Right lobe of liver (tissue), 6 donors: ENCODE results near the gene CTIF. TPM values are rescaled to one million over a fixed set of nuclear protein-coding genes. Genes with fewer than 3 reads are reported as not detected.

ENCODE experiments used
- ATAC-seq, 4 donors: fragments of 200-7000 bp; cut with Tn5 transposase; one replicate each; pipeline ENCODE4 v1.9.1; 2020; ENCODE audit warnings: mild to moderate bottlenecking in 4 of 4, moderate library complexity in 4 of 4
- DNase-seq, 3 donors: peaks; one replicate each; pipeline ENCODE4 v3.0.0-alpha.2; 2020
- H3K27ac ChIP-seq, 3 donors: fragments of 200-600 bp; one replicate each; pipeline ENCODE4 v1.8.0; 2022
- H3K27me3 ChIP-seq, 2 donors: fragments of 200-600 bp; one replicate each; pipeline ENCODE4 v1.8.0; 2022
- H3K36me3 ChIP-seq, 4 donors: fragments of 200-600 bp; sonication (generic) in 1 of 4; one replicate each; pipeline versions ENCODE4 v1.5.1 to v1.8.0; 2017 to 2022; ENCODE audit warnings: control low read depth in 1 of 4
- H3K4me1 ChIP-seq, 4 donors: fragments of 200-600 bp; sonication (generic) in 1 of 4; one replicate each; pipeline versions ENCODE4 v1.5.1 to v1.8.0; 2017 to 2022; ENCODE audit warnings: control low read depth in 1 of 4
- H3K4me3 ChIP-seq, 3 donors: fragments of 200-600 bp; one replicate each; pipeline ENCODE4 v1.8.0; 2022
- H3K9me3 ChIP-seq, 4 donors: fragments of 200-600 bp; sonication (generic) in 1 of 4; one replicate each; pipeline versions ENCODE4 v1.5.1 to v1.8.0; 2017 to 2022; ENCODE audit warnings: control low read depth in 1 of 4
- POLR2A ChIP-seq: fragments of 450-650 bp; IDR thresholded peaks from one replicate; pipeline ENCODE4 v1.6.1; 2017; ENCODE audit warnings: antibody characterized with exemption, mild to moderate bottlenecking
- WGBS: methylation state at CpG from one replicate; pipeline ENCODE4 v1.1.6; 2018; ENCODE audit warnings: low coverage, low lambda C conversion rate; ENCODE audit not compliant: insufficient coverage; ENCODE audit errors: missing lambda C conversion rate; 5-methylcytosine and 5-hydroxymethylcytosine counted together
- intact Hi-C, 2 donors: fragments of 100-400 bp; cut with DNase I; formaldehyde crosslinking; loops; one replicate each; pipeline versions ENCODE4 v1.11.2 to v1.14.1; 2022
- total RNA-seq, 6 experiments: library from RNA; depleted of rRNA in 2 of 6; stranded (reverse); fragments of >200 nt in 2 of 6; fragmentation: NEBNext Ultra II Directional in 3 of 6; extraction: Animal tissue kit (Norgen Biotek cat#: 25700) in 3 of 6; gene quantifications; one replicate each; pipeline versions ENCODE4 v1.1.0 to v1.2.4, GENCODE V29; 2016 to 2023
- TF ChIP-seq, protein P1 (sequence below), 4 donors: fragments of 200-600 bp in 3 of 4; fragments of 450-650 bp in 1 of 4; IDR thresholded peaks; one replicate each; pipeline versions ENCODE4 v1.5.1 to v1.8.0; 2016 to 2022; ENCODE audit warnings: antibody characterized with exemption in 4 of 4, mild to moderate bottlenecking in 2 of 4
- donor health status: DM: no; HTN: yes; CAD: no.
- donor health status: DM: no; HTN: no; CAD: no.
- donor health status: DM: no; HTN: no; CAD: no.
- donor health status: DM: no; HTN: yes; CAD: no.
- donor health status: DM: no; HTN: yes; CAD: no.

The CTIF gene
- total RNA-seq, 6 experiments from 2014 or later, result 29.0 to 60.6 (median 43.1) TPM

DNA sequence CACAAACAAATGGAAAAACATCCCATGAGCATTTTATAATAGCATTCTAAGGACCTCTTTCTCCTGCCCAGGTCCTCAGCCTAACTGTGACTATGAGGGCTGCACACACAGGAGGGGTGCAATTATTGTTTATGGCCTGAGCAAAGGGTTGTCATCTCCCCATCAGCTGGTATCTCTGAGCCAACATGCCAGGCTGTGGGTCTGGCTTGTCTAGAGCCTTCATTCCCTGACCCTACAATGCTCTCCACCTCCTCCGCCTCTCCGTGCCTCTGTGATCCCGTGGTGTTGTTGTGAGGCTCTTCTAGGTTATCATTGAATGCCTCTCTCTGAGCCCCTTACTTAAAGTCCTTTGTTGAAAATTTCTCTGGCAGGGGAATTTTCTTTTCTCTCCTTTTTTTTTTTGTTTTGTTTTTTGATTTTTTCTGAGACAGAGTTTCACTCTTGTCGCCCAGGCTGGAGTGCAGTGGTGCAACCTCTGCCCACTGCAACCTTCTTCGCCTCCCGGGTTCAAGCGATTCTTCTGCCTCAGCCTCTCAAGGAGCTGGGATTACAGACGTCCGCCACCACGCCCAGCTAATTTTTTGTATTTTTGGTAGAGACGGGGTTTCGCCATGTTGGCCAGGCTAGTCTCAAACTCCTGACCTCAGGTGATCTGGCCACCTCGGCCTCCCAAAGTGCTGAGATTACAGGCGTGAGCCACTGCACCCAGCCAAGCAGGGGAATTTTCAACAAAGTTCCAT, 285.6 kb downstream of the CTIF start:
- peak in 2 of 3 donors; percentile 20 to 31 for DNase-seq
- TF ChIP-seq POLR2A, result no peak
- TF ChIP-seq, protein P1, sequence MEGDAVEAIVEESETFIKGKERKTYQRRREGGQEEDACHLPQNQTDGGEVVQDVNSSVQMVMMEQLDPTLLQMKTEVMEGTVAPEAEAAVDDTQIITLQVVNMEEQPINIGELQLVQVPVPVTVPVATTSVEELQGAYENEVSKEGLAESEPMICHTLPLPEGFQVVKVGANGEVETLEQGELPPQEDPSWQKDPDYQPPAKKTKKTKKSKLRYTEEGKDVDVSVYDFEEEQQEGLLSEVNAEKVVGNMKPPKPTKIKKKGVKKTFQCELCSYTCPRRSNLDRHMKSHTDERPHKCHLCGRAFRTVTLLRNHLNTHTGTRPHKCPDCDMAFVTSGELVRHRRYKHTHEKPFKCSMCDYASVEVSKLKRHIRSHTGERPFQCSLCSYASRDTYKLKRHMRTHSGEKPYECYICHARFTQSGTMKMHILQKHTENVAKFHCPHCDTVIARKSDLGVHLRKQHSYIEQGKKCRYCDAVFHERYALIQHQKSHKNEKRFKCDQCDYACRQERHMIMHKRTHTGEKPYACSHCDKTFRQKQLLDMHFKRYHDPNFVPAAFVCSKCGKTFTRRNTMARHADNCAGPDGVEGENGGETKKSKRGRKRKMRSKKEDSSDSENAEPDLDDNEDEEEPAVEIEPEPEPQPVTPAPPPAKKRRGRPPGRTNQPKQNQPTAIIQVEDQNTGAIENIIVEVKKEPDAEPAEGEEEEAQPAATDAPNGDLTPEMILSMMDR (IDR thresholded peaks at IDR 0.05), result no peak

DNA sequence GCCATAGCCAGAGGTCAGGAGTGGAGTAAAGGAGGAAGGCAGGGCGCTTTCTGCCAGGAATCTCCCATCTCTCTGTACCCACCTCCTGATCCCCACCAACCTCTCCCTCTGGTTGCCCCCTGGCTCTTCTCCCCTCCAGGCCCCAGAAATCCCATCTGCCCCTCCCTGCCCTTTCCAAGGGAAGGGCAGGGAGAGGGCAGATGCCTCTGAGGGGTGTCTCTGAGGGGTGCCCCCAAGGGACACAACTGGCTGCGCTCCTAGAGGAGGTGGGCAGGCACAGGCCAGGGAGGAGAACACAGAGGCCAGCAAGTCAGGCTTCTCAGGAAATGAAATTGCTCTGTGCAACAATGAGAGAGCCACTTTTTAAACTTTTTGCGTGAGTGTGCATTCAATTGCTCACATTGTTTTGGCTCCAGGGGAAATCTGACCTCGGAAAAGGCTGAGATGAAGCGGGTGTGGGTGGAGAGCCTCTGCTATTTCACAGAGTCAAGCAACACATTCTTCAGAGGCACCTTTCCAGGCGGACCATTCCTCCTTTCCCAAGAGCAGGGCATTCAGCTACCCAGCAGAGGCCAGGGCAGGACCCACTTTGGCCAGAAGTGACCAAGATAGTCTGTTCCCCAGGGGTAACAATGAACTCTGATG, 286.4 kb downstream of the CTIF start:
- TF ChIP-seq, protein P1 (IDR thresholded peaks at IDR 0.05), result no peak
- TF ChIP-seq POLR2A, result no peak
- peak in 2 of 3 donors; percentile 29 to 35 for DNase-seq
- H3K27me3 ChIP-seq, result no peaks in the 10 kb centered on the region
- H3K9me3 ChIP-seq, result no peaks in the 10 kb centered on the region
- peak in 3 of 4 donors; percentile 24 to 32 (median 27) for ATAC-seq
- no peak overlapping the region for H3K4me3 ChIP-seq
- 73% methylated on average over 6 of the region's 6 CpGs for WGBS
- intact Hi-C loops, result no loop called here
- H3K36me3 ChIP-seq, result peaks cover 0 to 7% (median under 1%) of the 10 kb centered on the region in 4 donors
- peaks cover 0 to 5% (median 0%) of the 10 kb centered on the region in 4 donors for H3K4me1 ChIP-seq
- H3K27ac ChIP-seq, result peak overlapping the region in 2 of 3 donors; percentile 18 to 33

More for the DNA sequence above, 285.6 kb downstream of the CTIF start:
- H3K4me3 ChIP-seq, result no peak overlapping the region
- no peaks in the 10 kb centered on the region for H3K27me3 ChIP-seq
- intact Hi-C loops, result no loop called here
- H3K4me1 ChIP-seq, result peaks cover 0 to 8% (median 0%) of the 10 kb centered on the region in 4 donors
- peaks cover 0 to 7% (median under 1%) of the 10 kb centered on the region in 4 donors for H3K36me3 ChIP-seq
- ATAC-seq, result no peak
- no peaks in the 10 kb centered on the region for H3K9me3 ChIP-seq
- H3K27ac ChIP-seq, result no peak overlapping the region
- 97% methylated on average over 11 of the region's 14 CpGs for WGBS

DNA sequence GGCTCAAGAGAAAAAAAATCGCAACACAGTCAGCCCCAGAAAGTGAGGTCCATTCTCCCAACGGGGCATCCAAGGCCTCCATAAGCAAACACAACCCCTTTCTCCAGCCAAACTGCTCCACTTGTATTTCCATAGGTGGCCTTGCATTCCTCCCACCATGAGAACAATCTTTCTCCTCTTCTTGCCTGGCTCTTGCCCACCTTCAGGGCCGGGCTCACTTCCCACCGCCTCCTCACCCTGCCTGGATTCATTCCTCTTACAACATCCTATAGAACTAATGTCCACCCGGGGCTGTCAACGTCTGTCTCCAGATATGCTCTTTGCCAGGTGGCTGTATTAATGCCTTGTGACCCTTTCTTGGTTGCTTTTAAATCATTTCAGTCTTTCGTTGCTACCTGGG, 287.4 kb downstream of the CTIF start:
- Histone ChIP-seq H3K9me3 (no peaks in the 10 kb centered on the region), H3K27ac (no peak overlapping the region), H3K4me3 (no peak overlapping the region), H3K36me3 (peaks cover 0 to 7% (median under 1%) of the 10 kb centered on the region in 4 donors), H3K4me1 (peaks cover 0 to 5% (median 0%) of the 10 kb centered on the region in 4 donors), H3K27me3 (no peaks in the 10 kb centered on the region)
- intact Hi-C loops, result no loop called here
- TF ChIP-seq POLR2A, result no peak
- TF ChIP-seq, protein P1 (IDR thresholded peaks at IDR 0.05), result no peak
- DNase-seq, result peak in 2 of 3 donors; percentile 10 to 33
- WGBS, result 86% methylated on average over 7 of the region's 7 CpGs
- ATAC-seq, result no peak

DNA sequence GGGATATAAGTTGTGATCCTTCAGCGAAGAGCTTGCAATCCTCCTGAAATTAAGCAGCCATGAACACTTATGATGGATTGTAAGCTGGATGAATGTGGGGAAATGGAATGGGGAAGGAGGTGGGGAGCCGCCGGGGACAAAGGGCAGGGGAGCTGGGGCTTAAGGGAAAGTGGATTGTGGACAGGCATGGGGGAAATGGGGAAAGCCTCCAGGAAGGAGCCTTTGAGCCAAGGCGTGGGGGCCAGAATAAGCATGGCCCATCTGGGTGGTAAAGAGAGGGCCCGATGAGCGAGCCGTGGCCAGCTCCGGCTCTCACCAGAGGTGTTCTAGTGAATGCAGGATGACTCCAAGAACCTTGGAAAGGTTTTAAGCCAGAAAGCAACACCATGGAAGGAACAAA, 288.0 kb downstream of the CTIF start:
- peak overlapping the region in 2 of 3 donors; percentile 36 to 69 for H3K27ac ChIP-seq
- H3K27me3 ChIP-seq, result no peaks in the 10 kb centered on the region
- no peak for TF ChIP-seq POLR2A
- TF ChIP-seq, protein P1 (IDR thresholded peaks at IDR 0.05), result no peak
- peaks cover 0 to 7% (median under 1%) of the 10 kb centered on the region in 4 donors for H3K36me3 ChIP-seq
- 89% methylated on average over 5 of the region's 8 CpGs for WGBS
- ATAC-seq (no peak), DNase-seq (peak in 2 of 3 donors; percentile 35 to 40)
- intact Hi-C loops, result no loop called here
- H3K4me1 ChIP-seq, result peaks cover 0 to under 1% (median 0%) of the 10 kb centered on the region in 4 donors
- no peaks in the 10 kb centered on the region for H3K9me3 ChIP-seq
- H3K4me3 ChIP-seq, result no peak overlapping the region
